Measurements from ENCODE around the gene STMN3. TPM values are rescaled to one million over a fixed set of nuclear protein-coding genes. Genes with fewer than 3 reads are reported as not detected.

The STMN3 gene
- polyA plus RNA-seq, 1 donor = 22.7 TPM

DNA sequence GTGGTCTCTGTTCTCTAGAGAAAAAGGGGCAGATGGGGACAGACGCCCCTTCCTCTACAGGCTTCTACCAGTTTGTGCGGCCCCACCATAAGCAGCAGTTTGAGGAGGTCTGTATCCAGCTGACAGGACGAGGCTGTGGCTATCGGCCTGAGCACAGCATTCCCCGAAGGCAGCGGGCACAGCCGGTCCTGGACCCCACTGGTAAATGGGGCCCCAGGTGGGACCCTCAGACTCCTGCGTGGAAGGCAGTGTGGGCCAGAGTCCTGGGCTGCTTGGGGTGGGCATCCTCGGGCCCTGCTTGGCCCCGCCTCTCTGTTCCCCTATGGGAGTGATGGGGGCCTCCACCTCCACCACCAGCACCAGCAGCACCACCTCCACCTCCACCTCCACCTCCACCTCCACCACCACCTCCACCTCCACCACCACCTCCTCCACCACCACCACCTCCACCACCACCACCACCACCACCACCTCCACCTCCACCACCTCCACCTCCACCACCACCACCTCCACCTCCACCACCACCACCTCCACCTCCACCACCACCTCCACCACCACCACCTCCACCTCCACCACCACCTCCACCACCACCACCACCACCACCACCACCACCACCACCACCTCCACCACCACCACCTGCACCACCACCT lies 40.0 kb upstream of the STMN3 start:
- DNase-seq = no peak

- no peak for DNase-seq
These were observed 39.3 kb upstream of the STMN3 start for GRCh38 chr20:63692436-63693082.

GRCh38 chr20:63691711-63692435 lies 38.6 kb upstream of the STMN3 start:
- DNase-seq = no peak

DNA sequence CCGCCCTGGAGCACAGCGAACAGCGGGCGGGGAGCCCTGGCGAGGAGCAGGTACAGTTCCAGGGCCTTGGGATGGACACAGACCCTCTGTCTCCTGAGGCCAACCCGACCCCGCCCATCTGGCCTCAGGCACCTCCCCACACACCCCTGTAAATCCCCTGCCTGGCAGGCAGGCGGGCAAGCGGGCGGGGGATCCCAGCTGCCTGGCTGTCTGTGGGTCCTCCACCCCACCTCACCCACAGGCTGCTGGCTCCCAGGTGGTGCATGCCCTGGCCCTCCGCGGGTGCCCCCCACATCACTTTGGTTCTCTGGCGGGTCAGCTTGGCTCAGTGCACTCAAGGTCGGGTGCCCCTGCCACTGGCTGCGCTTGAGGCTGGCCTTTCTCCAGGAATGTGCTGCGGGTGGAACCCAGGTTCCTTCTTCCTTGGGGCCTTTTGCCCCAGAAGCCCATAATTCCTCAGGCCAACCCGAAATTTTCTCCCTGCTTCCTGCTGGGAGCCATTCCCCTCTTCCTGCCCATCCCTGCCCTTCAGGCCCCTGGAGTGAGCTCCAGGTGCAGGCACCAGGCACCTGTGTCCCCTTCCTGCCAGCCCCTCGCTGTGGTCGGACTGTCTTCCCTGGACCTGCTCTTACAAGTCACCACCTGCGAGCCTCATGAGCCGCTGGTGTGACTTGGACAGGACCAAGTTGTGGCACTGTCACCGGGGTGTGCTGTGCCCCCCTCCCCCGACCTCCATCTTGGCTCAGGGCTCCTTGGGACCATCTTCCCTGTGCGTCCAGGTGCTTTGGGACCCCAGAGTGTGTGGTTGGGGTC lies 37.9 kb upstream of the STMN3 start:
- no peak for DNase-seq

GRCh38 chr20:63690003-63690897 lies 37.0 kb upstream of the STMN3 start:
- DNase-seq = no peak

- DNase-seq = no peak
These were observed 36.1 kb upstream of the STMN3 start for GRCh38 chr20:63689046-63690002.

DNA sequence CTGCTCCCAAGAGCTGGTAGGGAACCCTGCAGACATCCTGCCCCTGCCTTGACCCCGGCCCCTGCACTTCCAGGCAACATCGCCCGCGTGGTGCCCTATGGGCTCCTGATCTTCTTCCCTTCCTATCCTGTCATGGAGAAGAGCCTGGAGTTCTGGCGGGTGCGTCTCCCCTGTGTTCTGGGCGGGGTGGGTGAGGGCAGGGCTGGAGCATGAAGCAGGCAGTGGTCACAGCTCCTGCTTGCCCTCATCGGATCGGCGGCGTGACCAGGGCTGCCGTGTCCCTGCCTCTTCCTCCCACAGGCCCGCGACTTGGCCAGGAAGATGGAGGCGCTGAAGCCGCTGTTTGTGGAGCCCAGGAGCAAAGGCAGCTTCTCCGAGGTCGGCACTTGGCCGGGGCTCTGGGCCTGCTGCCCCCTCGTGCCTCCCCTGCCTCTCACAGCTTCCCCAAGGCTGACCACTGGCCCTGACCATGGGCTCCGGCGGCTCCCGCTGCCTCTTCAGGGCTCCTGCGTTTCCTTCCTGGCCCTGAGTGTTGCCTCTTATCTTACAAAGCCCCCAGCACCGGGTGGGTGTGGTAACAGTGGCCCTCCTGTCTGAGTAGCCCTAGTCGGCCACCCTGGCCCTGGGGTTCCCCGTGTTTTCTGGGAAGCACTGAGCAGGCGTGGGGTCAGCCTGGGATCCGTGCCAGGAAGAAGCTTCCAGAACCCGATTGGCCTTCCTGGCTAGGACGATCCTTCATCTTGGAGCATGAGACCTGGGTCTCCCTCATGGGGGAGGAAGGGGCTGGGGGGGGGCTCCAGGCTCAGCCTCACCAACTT lies 35.2 kb upstream of the STMN3 start:
- DNase-seq = no peak

- DNase-seq = no peak
These were observed 34.4 kb upstream of the STMN3 start for GRCh38 chr20:63687419-63688178.

DNA sequence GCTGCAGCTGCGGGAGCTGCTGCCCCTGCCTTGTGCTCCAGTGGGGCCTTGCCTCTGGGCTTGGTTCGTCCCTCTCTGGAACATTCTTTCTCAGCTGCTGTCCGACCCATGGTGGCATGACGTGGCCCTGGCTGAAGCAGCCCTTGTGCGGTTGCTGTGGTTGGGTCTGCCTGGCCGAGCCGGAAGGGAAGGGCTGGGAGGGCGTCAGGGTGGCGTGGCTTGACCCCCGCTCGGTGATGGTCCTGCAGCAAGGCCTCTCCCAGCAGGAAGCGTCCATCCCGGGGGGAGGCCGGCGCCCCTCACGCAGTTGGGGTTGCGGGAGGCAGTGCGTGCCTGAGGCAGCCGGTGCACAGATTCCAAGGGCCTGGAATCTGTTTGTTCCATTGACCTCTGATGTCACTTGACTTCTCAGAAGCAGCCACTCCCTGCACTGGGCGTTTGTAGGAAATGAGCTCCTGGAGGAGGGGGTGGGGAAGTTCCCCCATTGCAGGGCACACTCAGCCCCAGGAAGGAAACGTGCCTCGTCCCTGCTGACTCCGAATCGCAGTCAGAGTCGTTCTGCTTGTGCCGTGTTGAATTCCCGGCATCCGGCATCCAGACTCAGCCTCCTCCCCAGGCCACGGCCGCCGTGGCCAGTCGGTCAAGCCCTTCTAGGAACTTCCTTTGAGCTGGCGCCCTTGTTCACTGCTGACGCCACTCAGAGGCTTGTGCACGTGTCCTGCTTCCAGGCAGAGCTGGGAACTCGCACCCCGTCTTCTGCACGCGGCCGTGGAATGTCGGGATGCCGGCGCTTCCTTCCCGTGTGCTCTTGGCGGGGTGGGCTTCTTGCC lies 33.5 kb upstream of the STMN3 start:
- DNase-seq = no peak

- DNase-seq = no peak
These were observed 32.9 kb upstream of the STMN3 start for GRCh38 chr20:63686094-63686491.

DNA sequence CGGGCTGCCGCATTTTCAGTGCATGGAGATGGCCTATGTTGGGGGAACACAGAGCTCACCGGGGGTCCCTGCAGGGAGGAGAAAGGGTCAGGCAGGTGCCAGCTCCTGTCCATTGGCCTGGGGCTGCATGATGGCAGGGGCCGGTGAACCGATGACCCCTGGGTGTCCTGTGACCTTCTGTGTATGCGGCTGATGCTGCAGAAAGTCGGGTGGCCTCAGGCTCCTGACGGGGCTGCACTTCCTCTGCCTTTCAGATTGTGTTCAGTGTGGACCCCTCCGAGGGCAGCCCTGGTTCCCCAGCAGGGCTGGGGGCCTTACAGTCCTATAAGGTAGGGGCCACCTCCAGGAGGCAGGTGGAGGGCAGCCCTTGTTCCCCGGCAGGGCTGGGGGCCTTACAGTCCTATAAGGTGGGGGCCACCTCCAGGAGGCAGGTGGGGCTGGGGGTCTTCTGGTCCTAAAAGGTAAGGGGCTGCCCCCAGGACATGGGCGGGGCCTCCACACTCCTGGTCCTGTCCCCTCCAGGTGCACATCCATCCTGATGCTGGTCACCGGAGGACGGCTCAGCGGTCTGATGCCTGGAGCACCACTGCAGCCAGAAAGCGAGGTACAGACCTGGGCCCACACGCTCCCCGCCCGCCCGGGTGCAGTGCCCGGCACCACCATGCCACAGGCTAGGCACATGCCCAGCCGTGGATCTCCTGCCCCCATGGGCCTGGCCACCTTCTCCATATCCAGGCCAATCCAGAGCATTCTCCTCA lies 32.2 kb upstream of the STMN3 start:
- no peak for DNase-seq

DNA sequence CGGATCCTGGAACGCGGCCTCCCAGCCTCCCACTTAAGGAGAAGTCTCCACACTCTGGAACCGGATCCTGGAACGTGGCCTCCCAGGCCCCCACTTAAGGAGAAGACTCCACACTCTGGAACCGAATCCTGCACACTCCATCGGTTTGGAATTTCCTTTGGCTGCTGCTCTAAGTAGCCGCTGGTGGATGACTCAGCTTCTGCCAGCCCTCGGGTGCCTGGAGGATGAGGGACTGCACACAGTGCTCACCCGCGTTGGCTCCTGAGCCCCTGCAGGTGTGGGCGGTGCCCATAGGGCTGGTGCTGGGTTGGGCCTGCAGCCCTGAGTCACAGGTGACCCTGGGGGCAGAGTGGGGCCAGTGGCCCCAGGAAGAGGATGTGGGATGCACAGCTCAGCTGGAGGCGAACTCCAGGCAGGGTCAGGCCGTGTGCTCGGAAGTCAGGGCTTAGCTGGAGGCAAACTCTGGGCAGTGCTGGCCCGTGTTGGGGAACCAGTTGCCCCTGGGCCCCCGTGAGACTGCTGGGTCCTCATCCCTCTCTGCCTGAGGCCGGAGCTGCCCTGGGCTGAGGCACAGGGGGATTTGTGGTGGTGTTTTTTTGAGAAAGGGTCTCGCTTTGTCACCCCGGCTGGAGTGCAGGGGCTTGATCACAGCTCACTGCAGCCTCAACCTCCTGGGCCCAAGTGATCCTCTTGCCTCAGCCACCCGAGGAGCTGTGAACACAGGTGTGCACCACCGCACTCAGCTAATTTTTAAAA lies 29.3 kb upstream of the STMN3 start:
- DNase-seq = no peak

GRCh38 chr20:63681609-63682142 lies 28.5 kb upstream of the STMN3 start:
- DNase-seq = no peak

GRCh38 chr20:63680857-63681608 lies 27.8 kb upstream of the STMN3 start:
- no peak for DNase-seq

DNA sequence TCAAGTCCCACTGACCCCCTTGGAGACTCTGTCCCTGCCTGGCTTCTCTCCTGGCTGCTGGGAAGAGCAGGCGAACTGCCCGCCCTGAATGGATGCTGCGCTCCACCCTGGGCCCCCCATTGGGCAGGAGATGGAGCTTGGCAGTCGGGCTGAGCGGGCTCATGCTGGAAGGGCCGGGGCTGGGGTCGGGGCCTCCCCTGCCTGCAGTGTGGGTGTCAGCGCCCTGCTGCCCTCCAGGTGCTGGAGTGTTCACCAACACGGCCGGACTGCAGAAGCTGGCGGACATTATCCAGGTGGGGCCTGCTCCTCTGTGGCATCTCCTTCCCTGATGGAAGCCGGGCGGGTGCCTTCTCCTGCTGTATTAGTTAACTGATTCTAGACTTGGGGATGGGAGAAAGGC lies 27.2 kb upstream of the STMN3 start:
- DNase-seq = no peak

Data from left kidney (tissue), 2 donors.